NCI-H524 treated with DMSO at 0.1 percent for 48 hours (cell line): ENCODE results near the gene RBM46.

Source experiments
- DNase-seq: peaks from one replicate; lab custom pipeline; 2025; lab: John Stamatoyannopoulos, UW

The RBM46 gene

GRCh38 chr4:154781126-154781982 lies at the start of gene RBM46:
Gene RBM46 (plus strand): TSS chr4:154781272. CDS start chr4:154796753, 15,481 bp downstream.
- DNase-seq = no peak

- DNase-seq = no peak
Measured at GRCh38 chr4:154731756-154732155, 49.3 kb upstream of the RBM46 start.

DNA sequence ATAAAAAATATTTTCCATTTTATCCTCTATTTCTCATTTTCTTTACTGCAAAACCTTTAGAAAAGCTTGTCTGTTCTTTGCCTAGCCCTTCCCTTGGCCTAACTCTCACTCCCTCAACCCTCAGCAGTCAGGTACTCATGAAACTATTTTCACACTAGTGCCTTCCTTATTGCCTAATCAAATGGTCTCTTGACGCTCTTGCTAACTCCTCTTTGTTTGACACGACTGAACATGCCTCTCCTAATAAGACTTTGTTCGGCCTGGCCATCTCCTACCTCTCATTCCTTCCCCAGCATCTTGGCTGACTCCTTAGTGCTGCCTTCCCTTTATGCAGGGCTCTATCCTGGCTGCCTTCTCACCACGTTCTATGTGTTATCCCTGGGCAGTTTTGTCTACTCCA lies 48.4 kb upstream of the RBM46 start:
- no peak for DNase-seq

DNA sequence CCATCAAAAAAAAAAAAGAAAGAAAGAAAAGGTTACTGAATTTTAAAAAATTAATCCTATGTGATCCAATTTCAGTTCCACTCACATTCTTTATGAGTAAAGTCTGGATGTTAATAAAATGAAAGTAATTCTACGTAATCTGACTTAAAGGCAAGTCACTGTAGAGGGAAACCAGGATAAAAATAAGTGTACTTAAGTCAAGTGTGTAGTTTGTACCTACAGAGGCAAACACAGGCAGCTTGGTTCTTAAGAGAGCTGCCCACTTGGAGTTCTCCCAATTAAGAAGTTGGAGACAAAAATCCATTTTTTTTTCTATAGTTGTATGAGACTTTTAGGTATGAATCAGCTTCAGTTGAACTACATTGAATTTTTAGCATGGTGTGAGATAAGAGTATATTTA lies 44.3 kb upstream of the RBM46 start:
- DNase-seq = no peak

GRCh38 chr4:154738426-154738825 lies 42.6 kb upstream of the RBM46 start:
- no peak for DNase-seq

DNA sequence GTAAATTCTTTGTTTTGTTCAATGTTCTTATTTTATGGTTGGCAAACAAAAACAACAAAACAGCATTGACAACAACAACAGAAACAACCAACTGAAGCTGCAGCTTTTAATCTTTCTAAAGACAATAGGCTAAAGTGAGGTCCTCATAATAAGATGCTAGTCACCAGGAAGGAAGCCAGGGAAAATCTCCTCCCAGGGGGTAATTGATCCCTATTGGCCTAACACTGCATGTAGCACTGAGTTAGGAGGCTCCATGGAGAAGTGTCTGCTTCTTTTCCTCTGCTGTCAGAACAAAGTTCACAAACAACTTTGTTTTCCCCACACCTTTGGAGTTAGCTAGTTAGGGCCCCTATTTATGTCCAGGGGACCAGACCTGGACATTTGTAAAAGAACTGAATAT lies 42.0 kb upstream of the RBM46 start:
- no peak for DNase-seq

- no peak for DNase-seq
Measured at GRCh38 chr4:154740462-154740861, 40.6 kb upstream of the RBM46 start.

DNA sequence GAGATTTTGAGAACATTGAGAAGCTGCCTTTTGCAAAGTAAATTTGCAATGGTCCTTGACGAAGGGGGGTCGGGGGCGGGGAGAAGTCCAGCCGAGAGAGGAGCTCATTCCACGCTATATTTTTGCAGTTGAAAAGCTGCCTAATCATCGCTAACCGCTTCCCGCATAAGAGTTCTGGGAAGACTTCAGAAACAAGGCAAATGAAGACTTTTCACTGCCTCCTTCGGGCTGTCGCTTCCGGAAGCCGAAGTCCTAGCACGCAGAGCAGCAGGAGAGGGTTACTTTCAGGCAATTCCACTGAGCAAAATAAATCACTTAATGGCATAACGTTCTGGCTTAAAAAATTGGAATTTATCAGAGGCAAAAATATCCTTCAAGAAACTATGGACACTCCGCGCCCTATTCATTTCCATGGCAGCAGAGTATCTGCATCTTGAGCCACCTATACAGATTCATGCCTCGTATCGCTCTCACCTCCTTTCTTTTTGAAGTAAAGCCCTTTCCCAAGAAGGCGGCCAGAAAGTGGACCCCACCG lies 39.9 kb upstream of the RBM46 start:
- no peak for DNase-seq

DNA sequence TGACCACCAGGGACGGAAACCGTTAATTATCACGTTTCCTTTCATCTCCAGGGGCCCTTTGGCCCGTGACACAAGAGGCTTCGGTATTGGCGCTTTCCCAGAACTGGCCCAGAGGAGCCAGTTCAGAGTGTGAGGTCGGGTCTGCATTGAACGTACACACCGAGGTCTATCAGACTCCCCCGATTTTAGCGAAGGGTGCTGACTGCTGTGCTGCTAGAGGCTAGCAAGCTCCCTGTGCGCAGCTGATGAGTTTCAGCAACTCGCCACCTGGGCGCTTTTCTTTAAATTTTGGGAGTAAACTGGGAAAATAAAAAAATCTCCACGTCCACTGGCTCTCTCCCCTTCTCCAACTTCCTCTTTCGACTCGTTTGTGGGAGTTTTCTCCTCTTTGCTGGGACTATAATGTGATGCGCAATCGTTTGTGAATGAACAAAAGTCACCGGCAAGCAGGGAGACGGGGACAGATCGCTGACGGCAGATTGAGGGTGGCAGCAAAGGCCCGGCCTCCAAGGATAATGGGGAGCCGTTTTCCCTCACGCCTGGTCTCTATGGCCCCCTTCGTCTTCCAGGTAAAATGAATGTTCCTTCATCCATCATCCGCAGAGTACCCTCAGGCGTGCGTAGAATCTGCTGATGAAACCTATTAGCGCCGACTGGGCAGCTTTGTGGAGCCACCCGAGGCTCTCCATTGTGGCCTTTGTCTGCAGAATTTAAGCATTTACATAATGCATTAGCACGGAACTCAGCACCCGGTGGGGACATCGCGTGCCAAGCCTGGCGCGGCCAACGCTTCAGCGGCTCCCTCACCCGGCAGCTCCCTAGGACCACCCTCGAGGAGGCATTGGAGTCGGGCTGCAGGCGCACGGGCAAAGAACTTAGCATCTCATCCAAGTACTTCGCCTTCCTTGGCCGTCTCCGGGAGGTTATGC lies 38.9 kb upstream of the RBM46 start:
- DNase-seq = no peak

- DNase-seq = no peak
Measured at GRCh38 chr4:154743683-154744340, 37.3 kb upstream of the RBM46 start, which contains the start of gene LRAT. Gene LRAT (plus strand): TSS chr4:154744000. CDS start chr4:154744327, 327 bp downstream.

GRCh38 chr4:154744341-154744926 lies 36.6 kb upstream of the RBM46 start:
- DNase-seq = no peak

- DNase-seq = no peak
Measured at GRCh38 chr4:154757713-154758112, 23.4 kb upstream of the RBM46 start.

DNA sequence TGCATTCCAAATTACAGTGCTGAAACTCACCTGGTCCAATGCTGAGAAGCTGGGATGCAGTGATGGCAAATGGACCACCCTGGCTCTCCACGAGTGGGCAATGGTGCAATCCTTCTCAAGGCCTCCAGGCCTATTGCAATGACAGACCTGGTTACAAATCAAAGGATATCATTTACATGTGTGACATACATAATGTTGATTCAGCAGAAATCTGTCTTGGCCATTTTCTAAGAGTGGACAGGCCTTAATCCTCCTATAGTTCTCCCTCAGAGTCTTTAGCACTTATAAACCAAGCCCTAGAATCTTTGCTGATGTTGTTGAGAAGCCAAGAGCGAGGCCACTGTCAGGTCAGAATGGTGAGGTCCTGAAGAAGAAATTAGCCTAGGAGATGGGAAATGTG lies 20.2 kb upstream of the RBM46 start:
- DNase-seq = no peak

GRCh38 chr4:154778264-154778663 lies 2.8 kb upstream of the RBM46 start:
- DNase-seq = no peak

DNA sequence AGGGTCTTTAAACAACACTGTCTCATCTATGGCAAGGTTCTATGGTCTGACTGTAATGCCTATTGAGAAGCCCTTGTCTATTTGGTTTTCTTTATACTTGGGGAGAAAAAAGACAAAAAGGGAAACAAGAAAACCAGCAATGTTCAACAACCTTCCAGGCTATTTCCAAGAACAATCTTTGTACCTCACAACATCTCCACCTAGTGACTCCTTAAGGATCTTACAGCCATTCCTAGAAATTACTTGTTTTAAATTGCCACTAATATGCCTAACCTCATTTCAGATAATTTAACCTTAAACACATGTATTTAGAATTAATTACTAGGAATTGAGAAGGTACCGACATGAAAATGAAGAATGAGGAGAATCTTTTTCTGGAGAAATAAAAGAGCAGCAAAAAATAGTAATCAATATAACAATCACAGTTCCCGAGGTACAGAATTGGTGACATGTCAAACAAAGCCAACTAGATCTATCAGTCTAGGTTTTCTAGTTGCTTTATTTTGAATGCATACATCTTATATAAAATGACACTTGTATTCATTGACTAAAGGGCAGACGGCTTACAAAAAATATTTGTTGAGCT lies 1.6 kb upstream of the RBM46 start:
- DNase-seq = no peak

DNA sequence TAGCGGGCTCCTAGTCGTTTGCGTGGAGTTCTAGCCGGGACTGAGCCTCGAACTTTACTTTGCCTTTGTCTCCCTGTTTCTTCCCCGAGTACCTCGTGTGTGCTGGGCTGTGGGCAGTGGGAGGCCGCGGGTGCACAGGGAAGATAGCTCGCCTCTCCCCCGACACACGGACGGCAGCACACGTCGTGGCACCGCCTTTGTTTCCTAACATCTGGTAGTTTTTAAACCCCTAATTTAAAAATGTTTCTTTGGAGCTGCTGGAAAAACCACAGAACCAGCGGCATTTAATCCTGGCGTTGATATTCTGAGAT lies 866 bp downstream of the RBM46 start:
- no peak for DNase-seq

DNA sequence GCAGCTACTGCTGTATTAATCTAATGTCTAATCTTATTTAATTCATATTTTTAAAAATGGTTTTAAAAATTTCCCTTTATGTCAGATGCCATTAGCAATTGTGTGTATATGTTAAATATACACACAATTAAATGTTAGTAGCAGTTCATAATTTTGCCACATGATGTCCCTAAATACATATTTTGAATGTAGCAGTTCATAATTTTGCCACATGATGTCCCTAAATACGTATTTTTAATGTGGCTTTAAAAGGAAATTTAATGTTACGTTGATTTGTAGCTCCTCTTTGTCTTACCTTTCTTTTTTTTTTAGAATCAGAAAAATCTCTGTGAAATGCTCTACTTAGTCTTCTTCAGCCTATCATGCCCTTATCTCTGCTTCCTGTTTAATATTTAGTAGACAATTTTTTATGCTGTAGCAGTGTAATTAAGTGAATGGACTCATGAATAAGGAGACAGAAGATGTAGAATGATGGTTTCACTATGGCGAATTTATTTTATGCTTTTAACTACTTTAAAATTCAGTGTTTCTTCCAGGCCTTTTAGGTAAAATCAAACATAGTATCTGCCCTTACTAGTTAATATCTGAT lies 26.1 kb downstream of the RBM46 start:
- no peak for DNase-seq

- no peak for DNase-seq
Measured at GRCh38 chr4:154818230-154818629, 37.2 kb downstream of the RBM46 start.

DNA sequence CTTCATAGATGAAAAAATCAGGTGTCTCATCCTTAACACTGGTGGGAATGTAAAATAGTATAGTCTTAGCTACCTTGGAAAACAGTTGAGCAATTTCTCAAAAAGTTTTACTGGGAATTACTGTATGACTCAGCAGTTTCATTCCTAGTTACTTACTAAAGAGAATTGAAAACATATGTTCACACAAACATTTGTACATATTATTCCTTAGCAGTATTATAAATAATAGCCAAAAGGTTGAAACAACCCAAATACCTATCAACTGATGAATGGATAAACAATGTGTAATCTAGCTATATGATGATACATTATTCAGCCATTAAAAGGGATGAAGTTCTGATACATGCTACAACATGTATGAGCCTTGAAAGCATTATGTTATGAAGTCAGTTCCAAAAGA lies 41.7 kb downstream of the RBM46 start:
- no peak for DNase-seq

- no peak for DNase-seq
Measured at GRCh38 chr4:154836030-154836429, 55.0 kb downstream of the RBM46 start.

DNA sequence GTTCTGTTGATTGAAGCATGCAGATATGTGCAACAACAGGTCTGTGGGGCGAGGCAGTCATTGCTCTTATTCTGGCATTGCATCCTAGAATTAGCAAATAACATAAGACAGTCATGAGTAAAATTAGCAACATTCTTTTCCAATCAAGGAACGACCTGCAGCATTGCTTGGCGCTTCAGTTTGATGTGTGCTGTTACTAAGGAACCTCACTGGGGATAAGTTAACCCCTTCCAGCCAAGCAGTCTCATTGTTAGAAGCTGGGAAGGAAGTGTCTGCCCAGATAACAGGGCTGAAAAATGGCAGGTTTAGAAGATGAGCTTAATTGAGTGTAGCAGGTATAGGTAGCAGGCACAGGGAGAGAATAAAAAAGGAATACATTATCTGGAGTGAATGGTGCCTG lies 55.4 kb downstream of the RBM46 start:
- DNase-seq = no peak
